GM10266 (cell line): Measurements from ENCODE around the gene WDR7.

Experiments
- DNase-seq: peaks from one replicate; pipeline ENCODE4 v3.0.0; 2012; ENCODE audit errors: extremely low spot score
- TF ChIP-seq, protein P1 (sequence below): IDR thresholded peaks from 2 replicates; pipeline ENCODE4 v1.5.1; 2012; ENCODE audit warnings: mild to moderate bottlenecking, low read depth; ENCODE audit not compliant: control insufficient read depth, insufficient read depth; ENCODE audit errors: missing control alignments

The WDR7 gene

DNA sequence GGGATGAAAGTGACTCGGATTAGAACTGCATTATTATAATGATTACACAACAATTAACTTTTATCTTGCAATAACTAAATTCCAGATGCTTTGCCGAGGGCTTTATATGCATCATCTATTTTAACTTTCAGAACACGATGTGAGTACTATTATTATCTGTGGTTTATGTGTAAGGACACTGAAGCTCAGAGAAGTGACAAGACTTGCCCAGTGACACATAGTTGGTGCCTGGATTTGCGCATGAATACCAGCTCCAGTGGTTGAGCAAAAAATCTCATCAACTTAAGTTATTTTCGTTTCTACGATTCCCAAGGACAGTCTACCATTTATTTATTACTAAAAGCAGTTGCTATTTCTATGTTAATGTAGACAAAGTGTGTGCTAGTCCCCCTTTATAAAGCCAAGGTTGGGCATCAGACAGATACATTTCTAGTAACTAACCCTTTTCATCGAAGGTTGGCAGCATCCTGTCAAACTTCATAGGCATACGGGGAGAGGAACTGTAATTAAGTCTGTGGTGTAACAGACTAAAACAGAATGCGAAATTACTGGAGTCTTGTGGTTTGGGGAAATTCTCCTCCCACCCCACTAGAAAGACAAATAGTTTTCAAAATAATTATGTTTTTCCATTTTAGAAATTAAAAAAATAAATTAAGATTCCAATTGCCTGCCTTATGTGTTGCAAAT, 422.5 kb downstream of the WDR7 start:
- DNase-seq = no peak
- TF ChIP-seq, protein P1, sequence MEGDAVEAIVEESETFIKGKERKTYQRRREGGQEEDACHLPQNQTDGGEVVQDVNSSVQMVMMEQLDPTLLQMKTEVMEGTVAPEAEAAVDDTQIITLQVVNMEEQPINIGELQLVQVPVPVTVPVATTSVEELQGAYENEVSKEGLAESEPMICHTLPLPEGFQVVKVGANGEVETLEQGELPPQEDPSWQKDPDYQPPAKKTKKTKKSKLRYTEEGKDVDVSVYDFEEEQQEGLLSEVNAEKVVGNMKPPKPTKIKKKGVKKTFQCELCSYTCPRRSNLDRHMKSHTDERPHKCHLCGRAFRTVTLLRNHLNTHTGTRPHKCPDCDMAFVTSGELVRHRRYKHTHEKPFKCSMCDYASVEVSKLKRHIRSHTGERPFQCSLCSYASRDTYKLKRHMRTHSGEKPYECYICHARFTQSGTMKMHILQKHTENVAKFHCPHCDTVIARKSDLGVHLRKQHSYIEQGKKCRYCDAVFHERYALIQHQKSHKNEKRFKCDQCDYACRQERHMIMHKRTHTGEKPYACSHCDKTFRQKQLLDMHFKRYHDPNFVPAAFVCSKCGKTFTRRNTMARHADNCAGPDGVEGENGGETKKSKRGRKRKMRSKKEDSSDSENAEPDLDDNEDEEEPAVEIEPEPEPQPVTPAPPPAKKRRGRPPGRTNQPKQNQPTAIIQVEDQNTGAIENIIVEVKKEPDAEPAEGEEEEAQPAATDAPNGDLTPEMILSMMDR = no peak

DNA sequence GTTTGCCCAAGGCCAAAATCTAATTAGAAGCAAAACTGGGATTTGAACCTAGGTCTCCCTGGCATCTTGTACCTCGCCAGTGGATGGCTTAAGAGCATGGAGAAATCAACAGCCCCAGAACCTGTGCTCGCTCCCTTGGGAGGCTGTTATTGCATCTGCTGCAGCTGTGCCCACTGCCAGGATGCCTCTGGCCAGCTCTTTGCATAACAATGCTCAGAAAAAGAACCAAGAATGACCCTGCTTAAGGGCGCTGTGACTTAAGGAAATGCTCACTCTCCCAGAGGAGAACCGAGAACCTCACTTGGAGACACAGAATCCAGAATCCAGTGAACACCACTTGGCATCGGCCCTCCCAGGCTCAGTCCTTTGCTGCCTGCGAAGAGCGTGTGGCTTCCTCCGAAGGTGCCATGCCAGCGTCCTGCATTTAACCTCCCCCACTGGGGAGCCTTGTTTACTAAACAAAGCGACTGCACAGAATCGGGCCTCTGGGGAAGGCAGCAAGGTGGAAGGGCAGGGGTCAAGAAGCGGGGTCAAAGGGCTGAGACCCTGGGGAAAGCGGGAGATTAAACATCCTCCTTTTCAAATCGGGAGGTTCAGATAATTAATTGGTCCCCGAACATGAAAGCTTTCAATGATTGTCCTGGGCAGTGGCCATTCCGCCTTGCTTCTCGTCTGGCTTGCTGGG, 424.7 kb downstream of the WDR7 start:
- TF ChIP-seq, protein P1 = no peak
- DNase-seq = no peak

DNA sequence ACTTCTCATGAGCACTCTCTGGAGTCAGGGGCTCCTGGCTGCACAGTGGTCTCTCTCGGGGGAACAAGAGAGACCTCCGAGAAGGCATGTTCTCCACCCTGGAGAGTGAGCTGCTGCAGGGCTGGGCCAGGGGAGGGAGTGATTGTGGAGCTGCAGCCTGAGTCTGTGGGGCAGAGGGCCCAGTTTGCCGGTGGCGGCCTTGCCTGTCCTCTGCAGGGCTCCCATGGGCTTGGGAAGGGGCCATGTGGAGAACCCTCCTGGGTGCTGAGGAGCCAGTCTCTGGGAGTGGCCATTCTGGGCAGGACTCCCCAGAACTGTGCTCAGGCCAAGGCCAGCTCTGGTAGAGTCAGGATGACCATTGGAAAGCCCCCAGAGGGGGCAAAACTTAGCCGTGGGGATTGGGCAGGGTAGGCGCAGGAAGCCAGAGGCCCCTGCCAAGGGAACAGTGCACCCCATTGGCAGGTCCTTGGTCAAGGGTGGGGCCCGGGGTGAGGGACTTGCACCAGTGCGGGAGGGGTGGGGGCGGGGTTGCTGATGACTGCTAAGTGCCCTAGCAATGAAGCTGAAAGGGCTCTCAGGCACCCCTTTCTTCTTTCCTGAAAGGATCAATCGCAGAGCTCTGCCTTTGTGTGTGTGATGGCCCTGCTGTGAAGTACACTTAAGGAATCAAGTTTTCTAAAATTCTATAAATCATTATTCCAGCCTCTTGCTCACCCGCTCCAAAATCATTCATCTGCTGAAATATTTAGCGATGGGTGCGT, 426.0 kb downstream of the WDR7 start:
- DNase-seq = no peak
- TF ChIP-seq, protein P1 = no peak

DNA sequence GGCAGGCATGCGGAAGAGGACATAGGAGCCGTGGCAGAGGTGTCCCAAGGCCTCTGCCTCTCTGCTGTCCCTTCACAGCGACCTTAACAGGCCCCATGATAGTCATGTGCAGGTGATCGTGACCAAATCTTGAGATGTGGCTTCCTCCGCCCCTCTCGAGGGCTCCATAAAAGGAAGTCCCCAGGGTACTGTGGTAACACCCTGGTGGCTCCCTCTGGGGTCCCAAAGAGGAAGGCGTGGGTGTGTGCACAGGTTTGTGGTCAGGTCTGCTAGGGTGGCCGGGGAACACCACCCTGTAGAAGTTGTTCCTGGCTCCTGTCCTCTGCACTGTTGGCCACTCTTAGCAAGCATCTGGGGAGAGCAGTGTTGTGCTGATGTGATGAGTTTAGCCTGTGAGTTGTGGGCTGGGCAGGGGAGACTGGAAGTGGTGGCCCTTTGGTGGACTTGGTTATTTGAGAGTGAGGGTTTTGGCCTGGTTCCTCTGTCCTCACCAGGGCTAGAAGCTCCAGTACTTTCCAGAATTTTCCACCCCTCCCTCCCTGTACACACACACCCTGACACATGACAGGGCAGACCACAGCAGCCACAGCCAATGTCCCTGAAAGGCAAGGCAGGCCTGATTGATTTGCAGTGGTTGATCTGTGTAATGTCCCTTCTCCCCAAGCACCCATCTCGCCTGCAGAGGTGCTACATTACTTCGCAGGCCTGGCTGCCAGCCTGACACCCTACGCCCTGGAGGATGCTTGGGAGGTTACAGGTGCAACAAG, 426.8 kb downstream of the WDR7 start:
- peak; percentile 73 for DNase-seq
- TF ChIP-seq, protein P1 = no peak

DNA sequence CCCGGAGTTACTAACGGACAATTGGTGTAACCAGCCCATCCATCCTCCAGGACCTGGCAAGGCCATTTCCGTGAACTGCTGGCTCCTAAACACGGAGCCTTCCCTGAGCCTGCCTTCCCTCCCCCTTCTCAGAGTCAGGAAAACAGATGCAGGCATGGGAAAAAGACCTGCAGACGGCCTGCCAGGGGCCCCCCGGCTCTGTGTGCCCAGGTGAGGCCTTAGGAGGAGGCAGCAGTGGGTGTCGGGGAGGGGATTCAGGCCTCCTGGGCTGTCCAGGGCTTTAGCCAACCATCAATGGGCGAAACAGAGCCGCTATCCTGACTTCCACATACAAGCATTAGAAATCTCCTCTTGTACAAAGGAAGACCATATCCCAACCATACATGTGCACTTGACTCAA, 427.5 kb downstream of the WDR7 start:
- TF ChIP-seq, protein P1 = no peak
- DNase-seq = no peak

DNA sequence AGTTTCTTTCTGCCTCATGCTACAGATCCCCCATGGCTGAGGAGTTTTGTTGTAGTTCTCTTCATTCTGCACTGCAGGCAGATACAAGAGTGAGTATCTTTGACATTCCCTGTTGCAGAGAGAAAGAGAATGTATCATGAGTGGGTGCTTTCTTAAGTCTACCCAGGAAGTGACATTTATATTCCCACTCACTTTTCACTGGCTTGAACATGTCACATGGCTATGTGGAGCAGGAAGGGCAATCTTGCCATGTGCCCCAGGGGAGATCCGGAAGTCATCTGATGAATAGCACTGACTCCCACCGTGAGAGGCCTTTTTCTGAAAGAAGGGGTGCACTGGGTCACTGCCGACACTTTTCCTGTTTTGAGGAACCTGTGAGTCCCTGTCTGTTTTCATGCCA, 429.3 kb downstream of the WDR7 start:
- DNase-seq = no peak
- TF ChIP-seq, protein P1 = no peak

DNA sequence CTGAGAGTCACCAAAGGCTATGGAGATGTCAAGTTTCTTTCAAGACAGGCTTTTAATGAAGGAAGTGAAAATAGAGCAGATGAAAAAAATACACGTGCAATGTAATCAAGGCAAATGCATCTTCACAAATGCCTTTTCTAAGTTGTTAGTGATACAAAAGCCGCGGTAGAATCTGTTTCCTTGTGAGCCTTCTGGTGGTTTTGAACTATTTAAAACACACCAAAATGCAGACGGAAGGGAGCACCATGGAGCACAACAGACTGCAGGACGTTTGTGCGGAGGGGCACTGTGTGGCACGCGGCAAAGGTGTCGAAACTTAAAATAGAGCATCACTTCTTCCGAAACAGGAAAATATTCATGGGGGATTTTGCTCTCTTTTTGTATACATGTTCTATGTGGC, 430.7 kb downstream of the WDR7 start:
- no peak for DNase-seq
- TF ChIP-seq, protein P1 = no peak
